ENCODE results near the gene SERPINA6.
"Not testable (repeated sequence)": the region's sequence is repeated elsewhere in the genome, so short reads cannot be mapped to it uniquely, and the experiment has no call there.

SERPINA6 gene

DNA sequence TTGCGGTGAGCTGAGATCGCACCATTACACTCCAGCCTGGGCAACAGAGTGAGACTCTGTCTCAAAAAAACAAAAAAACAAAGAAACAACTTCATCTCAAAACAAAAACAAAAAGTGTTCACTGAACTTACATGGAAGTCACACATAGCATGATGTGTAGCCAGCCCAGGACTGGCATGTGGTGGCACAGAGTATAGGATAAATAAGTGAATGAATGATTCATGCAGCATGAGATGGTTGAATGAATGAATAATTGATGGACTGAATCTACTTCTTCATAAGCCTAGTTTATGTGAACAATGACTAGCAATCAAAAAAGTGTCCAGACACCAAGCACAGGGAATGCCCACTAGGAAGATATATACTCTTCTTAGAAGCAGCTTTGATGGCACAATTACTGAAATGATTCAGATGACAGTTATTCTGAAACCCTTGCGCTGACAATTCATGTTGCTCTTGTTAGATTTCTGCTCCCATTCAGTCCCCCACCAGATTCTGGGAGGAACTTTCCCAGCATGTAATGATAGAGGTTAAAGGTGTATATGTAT is 31.6 kb upstream of the SERPINA6 start:
- no peak overlapping the region for H3K4me3 ChIP-seq (ENCODE audit: low read length)
- no peak for DNase-seq (ENCODE audit: low read depth)
- TF ChIP-seq, protein P1, sequence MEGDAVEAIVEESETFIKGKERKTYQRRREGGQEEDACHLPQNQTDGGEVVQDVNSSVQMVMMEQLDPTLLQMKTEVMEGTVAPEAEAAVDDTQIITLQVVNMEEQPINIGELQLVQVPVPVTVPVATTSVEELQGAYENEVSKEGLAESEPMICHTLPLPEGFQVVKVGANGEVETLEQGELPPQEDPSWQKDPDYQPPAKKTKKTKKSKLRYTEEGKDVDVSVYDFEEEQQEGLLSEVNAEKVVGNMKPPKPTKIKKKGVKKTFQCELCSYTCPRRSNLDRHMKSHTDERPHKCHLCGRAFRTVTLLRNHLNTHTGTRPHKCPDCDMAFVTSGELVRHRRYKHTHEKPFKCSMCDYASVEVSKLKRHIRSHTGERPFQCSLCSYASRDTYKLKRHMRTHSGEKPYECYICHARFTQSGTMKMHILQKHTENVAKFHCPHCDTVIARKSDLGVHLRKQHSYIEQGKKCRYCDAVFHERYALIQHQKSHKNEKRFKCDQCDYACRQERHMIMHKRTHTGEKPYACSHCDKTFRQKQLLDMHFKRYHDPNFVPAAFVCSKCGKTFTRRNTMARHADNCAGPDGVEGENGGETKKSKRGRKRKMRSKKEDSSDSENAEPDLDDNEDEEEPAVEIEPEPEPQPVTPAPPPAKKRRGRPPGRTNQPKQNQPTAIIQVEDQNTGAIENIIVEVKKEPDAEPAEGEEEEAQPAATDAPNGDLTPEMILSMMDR (conservative IDR thresholded peaks at IDR 0.05; ENCODE audit: low read length): no peak

DNA sequence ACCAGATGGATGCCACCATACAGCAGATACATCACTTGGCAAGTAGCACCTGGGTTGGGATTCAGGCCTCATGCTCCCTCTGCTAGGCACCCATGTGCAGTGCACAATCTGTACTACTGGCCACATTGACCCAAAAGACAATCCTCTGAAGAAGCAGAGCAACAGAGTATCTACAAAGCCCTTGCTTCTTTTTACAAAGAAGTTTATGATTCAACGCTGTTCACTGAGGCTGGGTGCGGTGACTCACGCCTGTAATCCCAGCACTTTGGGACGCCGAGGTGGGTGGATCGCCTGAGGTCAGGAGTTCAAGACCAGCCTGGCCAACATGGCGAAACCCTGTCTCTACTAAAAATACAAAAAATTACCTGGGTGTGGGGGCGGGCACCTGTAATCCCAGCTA is 31.1 kb upstream of the SERPINA6 start:
- DNase-seq (ENCODE audit: low read depth); H3K4me3 ChIP-seq (ENCODE audit: low read length): not testable (repeated sequence)

- TF ChIP-seq, protein P1 (conservative IDR thresholded peaks at IDR 0.05; ENCODE audit: low read length): no peak
- no peak overlapping the region for H3K4me3 ChIP-seq (ENCODE audit: low read length)
- DNase-seq (ENCODE audit: low read depth): no peak
Measured at GRCh38 chr14:94349276-94349675, 26.1 kb upstream of the SERPINA6 start.

- no peak for DNase-seq (ENCODE audit: low read depth)
- TF ChIP-seq, protein P1 (conservative IDR thresholded peaks at IDR 0.05; ENCODE audit: low read length): no peak
- H3K4me3 ChIP-seq (ENCODE audit: low read length): no peak overlapping the region
Measured at GRCh38 chr14:94348836-94349235, 25.7 kb upstream of the SERPINA6 start.

- TF ChIP-seq, protein P1 (conservative IDR thresholded peaks at IDR 0.05; ENCODE audit: low read length): no peak
- DNase-seq (ENCODE audit: low read depth): no peak
Measured at GRCh38 chr14:94346841-94347240, 23.7 kb upstream of the SERPINA6 start.

DNA sequence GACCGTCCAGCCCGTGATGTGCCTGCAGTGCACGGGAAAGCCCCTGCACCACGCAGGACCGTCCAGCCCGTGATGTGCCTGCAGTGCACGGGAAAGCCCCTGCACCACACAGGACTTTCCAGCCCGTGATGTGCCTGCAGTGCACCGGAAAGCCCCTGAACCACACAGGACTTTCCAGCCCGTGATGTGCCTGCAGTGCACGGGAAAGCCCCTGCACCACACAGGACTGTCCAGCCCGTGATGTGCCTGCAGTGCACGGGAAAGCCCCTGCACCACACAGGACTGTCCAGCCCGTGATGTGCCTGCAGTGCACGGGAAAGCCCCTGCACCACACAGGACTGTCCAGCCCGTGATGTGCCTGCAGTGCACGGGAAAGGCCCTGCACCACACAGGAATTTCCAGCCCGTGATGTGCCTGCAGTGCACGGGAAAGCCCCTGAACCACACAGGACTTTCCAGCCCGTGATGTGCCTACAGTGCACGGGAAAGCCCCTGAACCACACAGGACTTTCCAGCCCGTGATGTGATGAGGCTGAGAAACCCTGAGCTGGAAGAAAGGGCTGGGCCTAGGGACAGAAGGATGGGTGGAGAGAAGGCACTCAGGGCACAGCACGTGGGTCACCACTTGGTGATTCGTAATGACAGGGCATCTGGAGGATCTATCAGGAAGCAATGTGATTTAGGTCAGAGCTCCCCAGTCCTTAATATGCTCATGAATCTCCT is 23.1 kb upstream of the SERPINA6 start:
- not testable (repeated sequence) for H3K4me3 ChIP-seq (ENCODE audit: low read length)
- peak; percentile 26 for DNase-seq (ENCODE audit: low read depth)

More at GRCh38 chr14:94346841-94347240, 23.7 kb upstream of the SERPINA6 start:
- H3K4me3 ChIP-seq (ENCODE audit: low read length): no peak overlapping the region

DNA sequence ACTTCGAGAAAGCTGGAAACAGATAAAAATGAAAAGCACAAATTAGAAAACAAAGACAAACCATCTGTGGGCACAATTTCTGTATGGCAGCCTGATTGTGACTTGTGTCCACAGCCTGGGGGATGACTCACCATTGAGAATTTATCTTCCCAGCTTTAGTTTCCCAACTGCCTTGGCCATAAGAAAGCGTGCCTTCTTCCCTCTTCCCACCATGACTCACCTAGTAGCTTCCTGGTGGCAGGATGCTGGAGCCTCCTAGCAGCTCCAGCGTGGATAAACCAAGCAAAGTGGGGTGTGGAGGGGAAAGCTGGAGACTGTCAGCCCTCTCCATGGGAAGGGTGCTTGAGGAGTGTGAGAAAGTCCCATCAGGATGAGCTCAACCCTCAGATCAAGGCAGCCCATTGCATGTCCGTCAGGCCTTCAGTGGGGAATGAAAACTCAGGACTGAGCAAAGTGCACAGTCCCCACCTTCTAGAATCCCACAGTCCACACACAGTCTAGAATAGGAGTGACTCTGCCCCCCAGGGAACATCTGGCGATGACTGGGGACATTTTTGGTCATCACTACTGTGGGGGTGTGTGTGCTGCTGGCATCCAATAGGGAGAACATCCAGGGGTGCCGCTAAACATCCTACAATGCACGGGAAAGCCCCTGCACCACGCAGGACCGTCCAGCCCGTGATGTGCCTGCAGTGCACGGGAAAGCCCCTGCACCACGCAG is 22.4 kb upstream of the SERPINA6 start:
- H3K4me3 ChIP-seq (ENCODE audit: low read length): no peak overlapping the region
- DNase-seq (ENCODE audit: low read depth): peak; percentile 96
- TF ChIP-seq, protein P1 (conservative IDR thresholded peaks at IDR 0.05; ENCODE audit: low read length): no peak

GRCh38 chr14:94344389-94344788 is 21.3 kb upstream of the SERPINA6 start:
- TF ChIP-seq, protein P1 (conservative IDR thresholded peaks at IDR 0.05; ENCODE audit: low read length): no peak
- peak; percentile 5 for DNase-seq (ENCODE audit: low read depth)
- H3K4me3 ChIP-seq (ENCODE audit: low read length): no peak overlapping the region

All from AG10803 (cell line).